HEK293 (cell line): ENCODE data around the gene SLAIN2.

Experiments used
- CTCF ChIA-PET: fragments of 350-600 bp; formaldehyde crosslinking; extraction: SDS; loops from one replicate; lab custom pipeline; 2021; ENCODE audit warnings: antibody characterized with exemption; lab: Yijun Ruan, JAX
- POLR2A ChIA-PET: fragments of 300-600 bp; formaldehyde crosslinking; extraction: SDS; loops from one replicate; lab custom pipeline; 2020; ENCODE audit warnings: antibody characterized with exemption, inconsistent platforms; lab: Yijun Ruan, JAX
- H3K27ac ChIP-seq: fragments of 200-500 bp; sonication (Bioruptor generic); 2 replicates; pipeline ENCODE4 v1.5.1; 2014; ENCODE audit warnings: low read depth, low read length, control low read depth, inconsistent platforms; ENCODE audit errors: extremely low read depth
- H3K36me3 ChIP-seq, 2 experiments: fragments of 200-500 bp in 1 of 2; sonication (Bioruptor generic) in 1 of 2; 1 replicate in 1 of 2; 2 replicates in 1 of 2; pipeline ENCODE4 v1.5.1; 2014 to 2017; ENCODE audit warnings: inconsistent platforms in 2 of 2, low read length in 2 of 2; ENCODE audit not compliant: control insufficient read depth in 2 of 2, insufficient read depth in 1 of 2
- H3K4me1 ChIP-seq: fragments of 200-500 bp; sonication (Bioruptor generic); 2 replicates; pipeline ENCODE4 v1.5.1; 2014; ENCODE audit warnings: mild to moderate bottlenecking, low read length, inconsistent platforms; ENCODE audit not compliant: control insufficient read depth, insufficient read depth
- H3K4me3 ChIP-seq: 2 replicates; pipeline ENCODE4 v1.5.1; 2011; ENCODE audit warnings: low read depth, mild to moderate bottlenecking, control low read depth, low read length, moderate library complexity
- H3K9me3 ChIP-seq: fragments of 200-500 bp; sonication (Bioruptor generic); 2 replicates; pipeline ENCODE4 v1.5.1; 2014; ENCODE audit warnings: low read depth, low read length, inconsistent platforms; ENCODE audit not compliant: control insufficient read depth, insufficient read depth
- ATF2 ChIP-seq: fragments of 450-650 bp; formaldehyde crosslinking; IDR thresholded peaks from 2 replicates; pipeline ENCODE4 v1.5.1; 2016; ENCODE audit warnings: missing biosample characterization, missing genetic modification characterization, low read depth
- HOXC10 ChIP-seq: sonication (generic); formaldehyde crosslinking; IDR thresholded peaks from 2 replicates; pipeline ENCODE4 v1.8.1; 2023; ENCODE audit warnings: mild to moderate bottlenecking, missing genetic modification reagents
- KLF17 ChIP-seq: fragments of 450-650 bp; formaldehyde crosslinking; IDR thresholded peaks from 2 replicates; pipeline ENCODE4 v1.5.1; 2016; ENCODE audit warnings: missing biosample characterization, missing genetic modification characterization
- KLF7 ChIP-seq: fragments of 450-650 bp; formaldehyde crosslinking; IDR thresholded peaks from 2 replicates; pipeline ENCODE4 v1.5.1; 2016; ENCODE audit warnings: missing biosample characterization, missing genetic modification characterization, borderline replicate concordance
- PBX3 ChIP-seq: sonication (generic); formaldehyde crosslinking; IDR thresholded peaks from 2 replicates; pipeline ENCODE4 v1.8.1; 2022; ENCODE audit warnings: mild to moderate bottlenecking, moderate library complexity, missing genetic modification reagents
- SP3 ChIP-seq: fragments of 450-650 bp; formaldehyde crosslinking; IDR thresholded peaks from 2 replicates; pipeline ENCODE4 v1.5.1; 2016; ENCODE audit warnings: missing biosample characterization, missing genetic modification characterization
- ZFP37 ChIP-seq: fragments of 450-650 bp; formaldehyde crosslinking; IDR thresholded peaks from 2 replicates; pipeline ENCODE4 v1.5.1; 2016; ENCODE audit warnings: missing biosample characterization, missing genetic modification characterization
- ZNF121 ChIP-seq: fragments of 450-650 bp; formaldehyde crosslinking; IDR thresholded peaks from 2 replicates; pipeline ENCODE4 v1.5.1; 2016; ENCODE audit warnings: missing biosample characterization, missing genetic modification characterization
- ZNF426 ChIP-seq: fragments of 450-650 bp; formaldehyde crosslinking; IDR thresholded peaks from 2 replicates; pipeline ENCODE4 v1.5.1; 2017; ENCODE audit warnings: missing biosample characterization, missing genetic modification characterization, mild to moderate bottlenecking, inconsistent platforms, moderate library complexity
- ZNF555 ChIP-seq: fragments of 450-650 bp; formaldehyde crosslinking; conservative IDR thresholded peaks from 2 replicates; pipeline ENCODE4 v1.5.1; 2017; ENCODE audit warnings: missing biosample characterization, mild to moderate bottlenecking, missing genetic modification characterization, inconsistent platforms
- ZNF701 ChIP-seq: fragments of 450-650 bp; formaldehyde crosslinking; IDR thresholded peaks from 2 replicates; pipeline ENCODE4 v1.5.1; 2016; ENCODE audit warnings: missing biosample characterization, missing genetic modification characterization
- ZSCAN23 ChIP-seq: fragments of 450-650 bp; formaldehyde crosslinking; IDR thresholded peaks from 2 replicates; pipeline ENCODE4 v1.5.1; 2016; ENCODE audit warnings: missing biosample characterization, missing genetic modification characterization
- TF ChIP-seq, protein P1 (sequence below): fragments of 450-650 bp; formaldehyde crosslinking; IDR thresholded peaks from 2 replicates; pipeline ENCODE4 v1.5.1; 2016; ENCODE audit warnings: missing biosample characterization, missing genetic modification characterization
- TF ChIP-seq, protein P2 (sequence below): fragments of 450-650 bp; IDR thresholded peaks from 2 replicates; pipeline ENCODE4 v1.5.1; 2018; ENCODE audit warnings: missing biosample characterization, missing genetic modification characterization
- TF ChIP-seq, protein P3 (sequence below): fragments of 450-650 bp; formaldehyde crosslinking; conservative IDR thresholded peaks from 2 replicates; pipeline ENCODE4 v1.5.1; 2016; ENCODE audit warnings: low read depth, missing biosample characterization, missing genetic modification characterization

The SLAIN2 gene

GRCh38 chr4:48428926-48429325, 87.6 kb downstream of the SLAIN2 start:
- POLR2A ChIA-PET = no interaction called here
- H3K4me1 ChIP-seq = no peaks in the 10 kb centered on the region
- no peaks in the 10 kb centered on the region for H3K9me3 ChIP-seq
- CTCF ChIA-PET = interaction anchor here (0.6 kb wide), 2 partner anchors 86 to 453 kb away, joined by 3 read pairs; no protein-coding TSS in a partner anchor
- no peak overlapping the region for H3K4me3 ChIP-seq
- no peak for TF ChIP-seq ZNF121 (tag by site-specific recombination)
- no peak for TF ChIP-seq HOXC10 (CRISPR knock-in tag)
- no peak for TF ChIP-seq KLF17 (tag by site-specific recombination)
- TF ChIP-seq SP3 (tag by site-specific recombination) = no peak
- TF ChIP-seq, protein P1, sequence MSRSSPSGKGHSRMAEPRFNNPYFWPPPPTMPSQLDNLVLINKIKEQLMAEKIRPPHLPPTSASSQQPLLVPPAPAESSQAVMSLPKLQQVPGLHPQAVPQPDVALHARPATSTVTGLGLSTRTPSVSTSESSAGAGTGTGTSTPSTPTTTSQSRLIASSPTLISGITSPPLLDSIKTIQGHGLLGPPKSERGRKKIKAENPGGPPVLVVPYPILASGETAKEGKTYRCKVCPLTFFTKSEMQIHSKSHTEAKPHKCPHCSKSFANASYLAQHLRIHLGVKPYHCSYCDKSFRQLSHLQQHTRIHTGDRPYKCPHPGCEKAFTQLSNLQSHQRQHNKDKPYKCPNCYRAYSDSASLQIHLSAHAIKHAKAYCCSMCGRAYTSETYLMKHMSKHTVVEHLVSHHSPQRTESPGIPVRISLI (tag by site-specific recombination) = no peak
- no peak for TF ChIP-seq ZNF555 (tag by site-specific recombination)
- TF ChIP-seq ZNF701 = no peak
- no peak for TF ChIP-seq PBX3
- no peak for TF ChIP-seq KLF7 (tag by site-specific recombination)
- TF ChIP-seq ATF2 (tag by site-specific recombination) = no peak
- TF ChIP-seq, protein P2, sequence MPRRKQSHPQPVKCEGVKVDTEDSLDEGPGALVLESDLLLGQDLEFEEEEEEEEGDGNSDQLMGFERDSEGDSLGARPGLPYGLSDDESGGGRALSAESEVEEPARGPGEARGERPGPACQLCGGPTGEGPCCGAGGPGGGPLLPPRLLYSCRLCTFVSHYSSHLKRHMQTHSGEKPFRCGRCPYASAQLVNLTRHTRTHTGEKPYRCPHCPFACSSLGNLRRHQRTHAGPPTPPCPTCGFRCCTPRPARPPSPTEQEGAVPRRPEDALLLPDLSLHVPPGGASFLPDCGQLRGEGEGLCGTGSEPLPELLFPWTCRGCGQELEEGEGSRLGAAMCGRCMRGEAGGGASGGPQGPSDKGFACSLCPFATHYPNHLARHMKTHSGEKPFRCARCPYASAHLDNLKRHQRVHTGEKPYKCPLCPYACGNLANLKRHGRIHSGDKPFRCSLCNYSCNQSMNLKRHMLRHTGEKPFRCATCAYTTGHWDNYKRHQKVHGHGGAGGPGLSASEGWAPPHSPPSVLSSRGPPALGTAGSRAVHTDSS (tag by site-specific recombination) = no peak
- no peak for TF ChIP-seq ZSCAN23 (tag by site-specific recombination)
- TF ChIP-seq, protein P3, sequence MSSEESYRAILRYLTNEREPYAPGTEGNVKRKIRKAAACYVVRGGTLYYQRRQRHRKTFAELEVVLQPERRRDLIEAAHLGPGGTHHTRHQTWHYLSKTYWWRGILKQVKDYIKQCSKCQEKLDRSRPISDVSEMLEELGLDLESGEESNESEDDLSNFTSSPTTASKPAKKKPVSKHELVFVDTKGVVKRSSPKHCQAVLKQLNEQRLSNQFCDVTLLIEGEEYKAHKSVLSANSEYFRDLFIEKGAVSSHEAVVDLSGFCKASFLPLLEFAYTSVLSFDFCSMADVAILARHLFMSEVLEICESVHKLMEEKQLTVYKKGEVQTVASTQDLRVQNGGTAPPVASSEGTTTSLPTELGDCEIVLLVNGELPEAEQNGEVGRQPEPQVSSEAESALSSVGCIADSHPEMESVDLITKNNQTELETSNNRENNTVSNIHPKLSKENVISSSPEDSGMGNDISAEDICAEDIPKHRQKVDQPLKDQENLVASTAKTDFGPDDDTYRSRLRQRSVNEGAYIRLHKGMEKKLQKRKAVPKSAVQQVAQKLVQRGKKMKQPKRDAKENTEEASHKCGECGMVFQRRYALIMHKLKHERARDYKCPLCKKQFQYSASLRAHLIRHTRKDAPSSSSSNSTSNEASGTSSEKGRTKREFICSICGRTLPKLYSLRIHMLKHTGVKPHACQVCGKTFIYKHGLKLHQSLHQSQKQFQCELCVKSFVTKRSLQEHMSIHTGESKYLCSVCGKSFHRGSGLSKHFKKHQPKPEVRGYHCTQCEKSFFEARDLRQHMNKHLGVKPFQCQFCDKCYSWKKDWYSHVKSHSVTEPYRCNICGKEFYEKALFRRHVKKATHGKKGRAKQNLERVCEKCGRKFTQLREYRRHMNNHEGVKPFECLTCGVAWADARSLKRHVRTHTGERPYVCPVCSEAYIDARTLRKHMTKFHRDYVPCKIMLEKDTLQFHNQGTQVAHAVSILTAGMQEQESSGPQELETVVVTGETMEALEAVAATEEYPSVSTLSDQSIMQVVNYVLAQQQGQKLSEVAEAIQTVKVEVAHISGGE (tag by site-specific recombination) = no peak
- TF ChIP-seq ZNF426 = no peak
- TF ChIP-seq ZFP37 (tag by site-specific recombination) = no peak
- no peaks in the 10 kb centered on the region for H3K36me3 ChIP-seq
- no peak overlapping the region for H3K27ac ChIP-seq
